DND-41 (cell line): ENCODE results near the gene CYBA.

Source experiments
- ATAC-seq: fragments of 200-7000 bp; cut with Tn5 transposase; 3 replicates; pipeline ENCODE4 v1.9.1; 2021; ENCODE audit warnings: low read depth; ENCODE audit not compliant: insufficient read depth
- DNase-seq: peaks from one replicate; pipeline ENCODE4 v3.0.0-alpha.2; 2020
- H2AFZ ChIP-seq: 2 replicates; pipeline ENCODE4 v1.6.0; 2012; ENCODE audit warnings: low read depth, low read length
- H3K27ac ChIP-seq: 2 replicates; pipeline ENCODE4 v1.5.1; 2012; ENCODE audit warnings: low read length, inconsistent platforms
- H3K27me3 ChIP-seq: fragments of 200-600 bp; sonication (generic); 2 replicates; pipeline ENCODE4 v1.6.0; 2012; ENCODE audit warnings: low read length, mild to moderate bottlenecking, inconsistent platforms; ENCODE audit not compliant: insufficient read depth, poor library complexity
- H3K36me3 ChIP-seq: 2 replicates; pipeline ENCODE4 v1.5.1; 2012; ENCODE audit warnings: low read length, inconsistent platforms; ENCODE audit not compliant: insufficient read depth
- H3K4me1 ChIP-seq: 2 replicates; pipeline ENCODE4 v1.5.1; 2012; ENCODE audit warnings: mild to moderate bottlenecking, low read length; ENCODE audit not compliant: insufficient read depth
- H3K4me2 ChIP-seq: 2 replicates; pipeline ENCODE4 v1.6.0; 2012; ENCODE audit warnings: mild to moderate bottlenecking, moderate library complexity, low read length, inconsistent platforms; ENCODE audit not compliant: insufficient read depth
- H3K4me3 ChIP-seq, 2 experiments: fragments of 200-600 bp in 1 of 2; shearing (Covaris generic) in 1 of 2; 2 replicates each; pipeline ENCODE4 v1.5.1; 2012 to 2016; ENCODE audit warnings: inconsistent platforms in 2 of 2, low read length in 2 of 2, mild to moderate bottlenecking in 2 of 2, low read depth in 1 of 2, moderate library complexity in 1 of 2
- H3K79me2 ChIP-seq: 2 replicates; pipeline ENCODE4 v1.6.0; 2012; ENCODE audit warnings: low read length, inconsistent platforms; ENCODE audit not compliant: insufficient read depth
- H3K9ac ChIP-seq: 2 replicates; pipeline ENCODE4 v1.6.0; 2012; ENCODE audit warnings: low read depth, mild to moderate bottlenecking, inconsistent platforms, low read length, moderate library complexity
- H3K9me3 ChIP-seq: 2 replicates; pipeline ENCODE4 v1.5.1; 2012; ENCODE audit warnings: low read length, moderate library complexity, mild to moderate bottlenecking, inconsistent platforms; ENCODE audit not compliant: insufficient read depth, severe bottlenecking
- H4K20me1 ChIP-seq: 2 replicates; pipeline ENCODE4 v1.6.0; 2012; ENCODE audit warnings: low read length; ENCODE audit not compliant: insufficient read depth
- CTCF ChIP-seq: IDR thresholded peaks from 2 replicates; pipeline ENCODE4 v1.5.1; 2012; ENCODE audit warnings: borderline replicate concordance, low read length, moderate library complexity, mild to moderate bottlenecking; ENCODE audit not compliant: poor library complexity, severe bottlenecking; ENCODE audit errors: extremely low read depth
- EZH2 ChIP-seq: IDR thresholded peaks from 3 replicates; pipeline ENCODE4 v1.6.1; 2012; ENCODE audit warnings: borderline replicate concordance, low read depth, mild to moderate bottlenecking, moderate library complexity, low read length, inconsistent platforms; ENCODE audit not compliant: severe bottlenecking

The CYBA gene

GRCh38 chr16:88691129-88691813 is 40.4 kb upstream of the CYBA start:
- Histone ChIP-seq H2AFZ (no peak overlapping the region), H3K9me3 (no peaks in the 10 kb centered on the region), H3K27me3 (peaks cover 9% of the 10 kb centered on the region), H4K20me1 (peaks cover 10% of the 10 kb centered on the region), H3K4me1 (peaks cover 9% of the 10 kb centered on the region), H3K27ac (no peak overlapping the region), H3K9ac (no peak overlapping the region), H3K79me2 (no peaks in the 10 kb centered on the region), H3K4me3 (no peak overlapping the region), H3K4me2 (no peak overlapping the region), H3K36me3 (peaks cover 6% of the 10 kb centered on the region; the same call in 1 of the 2 replicates)
- no peak for ATAC-seq
- TF ChIP-seq EZH2 (no peak), CTCF (no peak)
- DNase-seq: no peak

- ATAC-seq: no peak
- peaks cover 16% of the 10 kb centered on the region for H3K27me3 ChIP-seq
These were observed 39.7 kb upstream of the CYBA start for GRCh38 chr16:88690341-88691128.

GRCh38 chr16:88688013-88688778 is 37.3 kb upstream of the CYBA start:
- TF ChIP-seq EZH2: no peak
- no peak for TF ChIP-seq CTCF
- H2AFZ ChIP-seq: no peak overlapping the region
- H3K9ac ChIP-seq: no peak overlapping the region
- DNase-seq (no peak), ATAC-seq (no peak)
- H3K79me2 ChIP-seq: no peaks in the 10 kb centered on the region
- no peaks in the 10 kb centered on the region for H3K36me3 ChIP-seq
- H3K9me3 ChIP-seq: no peaks in the 10 kb centered on the region
- H3K4me1 ChIP-seq: peaks cover 18% of the 10 kb centered on the region
- H3K4me2 ChIP-seq: no peak overlapping the region
- H3K4me3 ChIP-seq: no peak overlapping the region
- H3K27me3 ChIP-seq: peaks cover 20% of the 10 kb centered on the region
- H3K27ac ChIP-seq: no peak overlapping the region
- H4K20me1 ChIP-seq: peaks cover 20% of the 10 kb centered on the region

More at GRCh38 chr16:88690341-88691128, 39.7 kb upstream of the CYBA start:
- Histone ChIP-seq H4K20me1 (peaks cover 14% of the 10 kb centered on the region), H2AFZ (no peak overlapping the region), H3K79me2 (no peaks in the 10 kb centered on the region), H3K36me3 (no peaks in the 10 kb centered on the region), H3K9ac (no peak overlapping the region), H3K4me2 (no peak overlapping the region), H3K9me3 (no peaks in the 10 kb centered on the region), H3K4me3 (no peak overlapping the region), H3K27ac (no peak overlapping the region), H3K4me1 (peaks cover 17% of the 10 kb centered on the region)
- TF ChIP-seq EZH2 (no peak), CTCF (no peak)
- no peak for DNase-seq
